NT2/D1 (cell line): ENCODE measurements around the gene EIF4H.
"Not testable (repeated sequence)": the region's sequence is repeated elsewhere in the genome, so short reads cannot be mapped to it uniquely, and the experiment has no call there.

ENCODE experiments used
- DNase-seq: peaks from one replicate; pipeline ENCODE4 v3.0.0-alpha.2; 2011; ENCODE audit warnings: low read depth, low spot score
- H3K27me3 ChIP-seq: 2 replicates; pipeline ENCODE4 v1.6.0; 2011; ENCODE audit warnings: mild to moderate bottlenecking; ENCODE audit not compliant: insufficient read length, insufficient read depth
- H3K36me3 ChIP-seq: 2 replicates; pipeline ENCODE4 v1.6.1; 2011; ENCODE audit warnings: mild to moderate bottlenecking, low read length, mixed read lengths; ENCODE audit not compliant: insufficient read depth, insufficient read length
- H3K4me1 ChIP-seq: 2 replicates; pipeline ENCODE4 v1.5.1; 2011; ENCODE audit not compliant: insufficient read depth, insufficient read length
- H3K4me3 ChIP-seq: 2 replicates; pipeline ENCODE4 v1.5.1; 2011; ENCODE audit warnings: low read depth; ENCODE audit not compliant: insufficient read length
- H3K9ac ChIP-seq: 2 replicates; pipeline ENCODE4 v1.6.0; 2011; ENCODE audit warnings: low read depth; ENCODE audit not compliant: insufficient read length
- H3K9me3 ChIP-seq: 2 replicates; pipeline ENCODE4 v1.5.1; 2011; ENCODE audit warnings: mild to moderate bottlenecking, low read length; ENCODE audit not compliant: insufficient read depth
- SUZ12 ChIP-seq: IDR thresholded peaks from 2 replicates; pipeline ENCODE4 v1.6.1; 2011; ENCODE audit not compliant: insufficient read length, insufficient read depth; ENCODE audit errors: extremely low read depth
- YY1 ChIP-seq: IDR thresholded peaks from 2 replicates; pipeline ENCODE4 v1.6.1; 2011; ENCODE audit not compliant: insufficient read length, insufficient read depth
- ZNF274 ChIP-seq: IDR thresholded peaks from 2 replicates; pipeline ENCODE4 v1.6.1; 2011; ENCODE audit warnings: mild to moderate bottlenecking, low read depth, low read length

EIF4H gene

GRCh38 chr7:74155810-74156395, 18.3 kb upstream of the EIF4H start:
- H3K4me3 ChIP-seq: no peak overlapping the region
- no peak overlapping the region for H3K9ac ChIP-seq
- no peaks in the 10 kb centered on the region for H3K4me1 ChIP-seq
- DNase-seq: no peak
- no peaks in the 10 kb centered on the region for H3K27me3 ChIP-seq
- no peak for TF ChIP-seq SUZ12
- no peak for TF ChIP-seq YY1
- TF ChIP-seq ZNF274: no peak
- H3K36me3 ChIP-seq: no peaks in the 10 kb centered on the region
- H3K9me3 ChIP-seq: no peaks in the 10 kb centered on the region

- Histone ChIP-seq H3K9ac (no peak overlapping the region), H3K36me3 (no peaks in the 10 kb centered on the region), H3K9me3 (no peaks in the 10 kb centered on the region), H3K4me1 (no peaks in the 10 kb centered on the region), H3K27me3 (no peaks in the 10 kb centered on the region), H3K4me3 (no peak overlapping the region)
- DNase-seq: no peak
- TF ChIP-seq ZNF274 (no peak), YY1 (no peak), SUZ12 (no peak)
Observed at GRCh38 chr7:74157605-74158004, 16.6 kb upstream of the EIF4H start.

- Histone ChIP-seq H3K36me3 (no peaks in the 10 kb centered on the region), H3K27me3 (no peaks in the 10 kb centered on the region), H3K9ac (no peak overlapping the region), H3K4me3 (no peak overlapping the region), H3K4me1 (no peaks in the 10 kb centered on the region), H3K9me3 (no peaks in the 10 kb centered on the region)
- TF ChIP-seq YY1 (no peak), ZNF274 (no peak), SUZ12 (no peak)
- DNase-seq: no peak
Observed at GRCh38 chr7:74164985-74165456, 9.1 kb upstream of the EIF4H start.

GRCh38 chr7:74165867-74166593, 8.1 kb upstream of the EIF4H start:
- DNase-seq: no peak
- Histone ChIP-seq H3K9me3 (no peaks in the 10 kb centered on the region), H3K27me3 (no peaks in the 10 kb centered on the region), H3K9ac (no peak overlapping the region), H3K4me1 (no peaks in the 10 kb centered on the region), H3K36me3 (no peaks in the 10 kb centered on the region), H3K4me3 (no peak overlapping the region)
- TF ChIP-seq YY1 (no peak), SUZ12 (no peak), ZNF274 (no peak)

- DNase-seq, H3K27me3 ChIP-seq, H3K36me3 ChIP-seq, H3K9ac ChIP-seq, H3K4me1 ChIP-seq, H3K4me3 ChIP-seq, H3K9me3 ChIP-seq: not testable (repeated sequence)
Observed at GRCh38 chr7:74167324-74167723, 6.8 kb upstream of the EIF4H start.

GRCh38 chr7:74173074-74173473, 1.1 kb upstream of the EIF4H start:
- no peaks in the 10 kb centered on the region for H3K9me3 ChIP-seq
- TF ChIP-seq ZNF274 (no peak), SUZ12 (no peak), YY1 (no peak)
- peaks cover 24% of the 10 kb centered on the region for H3K36me3 ChIP-seq
- no peaks in the 10 kb centered on the region for H3K4me1 ChIP-seq
- DNase-seq: no peak
- H3K4me3 ChIP-seq: peak overlapping the region; percentile 86
- no peaks in the 10 kb centered on the region for H3K27me3 ChIP-seq
- H3K9ac ChIP-seq: peak overlapping the region; percentile 94

GRCh38 chr7:74173491-74173865, 678 bp upstream of the EIF4H start:
- Histone ChIP-seq H3K27me3 (no peaks in the 10 kb centered on the region), H3K9me3 (no peaks in the 10 kb centered on the region), H3K36me3 (peaks cover 26% of the 10 kb centered on the region), H3K4me1 (no peaks in the 10 kb centered on the region), H3K4me3 (peak overlapping the region; percentile 86), H3K9ac (peak overlapping the region; percentile 94)
- DNase-seq: no peak
- TF ChIP-seq SUZ12 (no peak), ZNF274 (no peak), YY1 (no peak)
